Kidney epithelial cell (primary cell): ENCODE data around the gene GTF3C5. TPM values are rescaled to one million over a fixed set of nuclear protein-coding genes. Genes with fewer than 3 reads are reported as not detected.

Experiments used
- DNase-seq: peaks from one replicate; pipeline ENCODE4 v3.0.0-alpha.2; 2010; ENCODE audit warnings: low read depth
- H3K27me3 ChIP-seq: 2 replicates; pipeline ENCODE4 v1.6.0; 2011; ENCODE audit warnings: low read length; ENCODE audit not compliant: control insufficient read depth, insufficient read depth
- H3K36me3 ChIP-seq: 2 replicates; pipeline ENCODE4 v1.5.1; 2011; ENCODE audit warnings: low read length; ENCODE audit not compliant: control insufficient read depth, insufficient read depth
- H3K4me3 ChIP-seq: 2 replicates; pipeline ENCODE4 v1.5.1; 2011; ENCODE audit warnings: low read depth, mild to moderate bottlenecking, control low read depth, low read length
- total RNA-seq: library from RNA; depleted of rRNA; stranded (reverse); fragments of >200 nt; gene quantifications from 2 replicates; pipeline ENCODE4 v1.2.3, GENCODE V29; 2015
- TF ChIP-seq, protein P1 (sequence below): IDR thresholded peaks from 2 replicates; pipeline ENCODE4 v1.5.1; 2011; ENCODE audit warnings: mild to moderate bottlenecking, moderate library complexity, low read length, control low read depth, inconsistent platforms; ENCODE audit not compliant: insufficient read depth, poor library complexity, severe bottlenecking

Gene GTF3C5
- total RNA-seq, 1 donor from 2014 or later = 94.7 TPM

DNA sequence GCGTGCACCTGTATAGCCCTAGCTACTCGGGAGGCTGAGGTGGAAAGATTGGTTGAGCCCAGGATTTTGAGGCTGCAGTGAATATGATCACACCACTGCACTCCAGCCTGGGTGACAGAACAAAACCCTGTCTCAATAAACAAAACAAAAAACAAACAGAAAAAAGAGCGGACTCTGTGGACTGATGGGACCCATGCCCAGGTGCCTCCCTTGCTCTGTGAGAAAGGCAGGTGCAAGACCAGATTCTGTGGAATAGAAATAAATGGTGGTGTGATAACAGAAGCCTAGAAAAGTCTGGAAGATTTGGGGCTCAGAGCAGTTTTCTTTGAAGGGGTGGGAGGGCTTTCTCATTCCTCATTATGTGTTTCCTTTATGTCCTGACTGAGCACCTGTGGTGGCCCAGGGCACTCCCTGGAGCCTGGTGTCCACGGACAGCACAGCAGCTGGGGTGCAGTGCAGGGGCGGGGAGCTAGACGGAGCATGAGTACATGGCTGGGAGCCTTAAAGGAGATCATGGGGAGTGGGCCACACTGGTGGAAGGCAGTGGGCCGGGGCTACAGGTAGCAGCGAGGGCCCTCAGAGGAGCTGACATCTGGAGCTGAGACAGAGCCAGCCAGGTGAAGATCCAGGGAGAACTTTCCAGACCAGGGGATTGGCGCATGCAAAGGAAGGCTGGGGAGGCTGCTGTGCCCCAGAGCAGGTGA is 15.6 kb downstream of the GTF3C5 start:
- H3K4me3 ChIP-seq = no peak overlapping the region
- TF ChIP-seq, protein P1, sequence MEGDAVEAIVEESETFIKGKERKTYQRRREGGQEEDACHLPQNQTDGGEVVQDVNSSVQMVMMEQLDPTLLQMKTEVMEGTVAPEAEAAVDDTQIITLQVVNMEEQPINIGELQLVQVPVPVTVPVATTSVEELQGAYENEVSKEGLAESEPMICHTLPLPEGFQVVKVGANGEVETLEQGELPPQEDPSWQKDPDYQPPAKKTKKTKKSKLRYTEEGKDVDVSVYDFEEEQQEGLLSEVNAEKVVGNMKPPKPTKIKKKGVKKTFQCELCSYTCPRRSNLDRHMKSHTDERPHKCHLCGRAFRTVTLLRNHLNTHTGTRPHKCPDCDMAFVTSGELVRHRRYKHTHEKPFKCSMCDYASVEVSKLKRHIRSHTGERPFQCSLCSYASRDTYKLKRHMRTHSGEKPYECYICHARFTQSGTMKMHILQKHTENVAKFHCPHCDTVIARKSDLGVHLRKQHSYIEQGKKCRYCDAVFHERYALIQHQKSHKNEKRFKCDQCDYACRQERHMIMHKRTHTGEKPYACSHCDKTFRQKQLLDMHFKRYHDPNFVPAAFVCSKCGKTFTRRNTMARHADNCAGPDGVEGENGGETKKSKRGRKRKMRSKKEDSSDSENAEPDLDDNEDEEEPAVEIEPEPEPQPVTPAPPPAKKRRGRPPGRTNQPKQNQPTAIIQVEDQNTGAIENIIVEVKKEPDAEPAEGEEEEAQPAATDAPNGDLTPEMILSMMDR = no peak
- H3K27me3 ChIP-seq = no peaks in the 10 kb centered on the region
- DNase-seq = no peak
- peaks cover 6% of the 10 kb centered on the region for H3K36me3 ChIP-seq

DNA sequence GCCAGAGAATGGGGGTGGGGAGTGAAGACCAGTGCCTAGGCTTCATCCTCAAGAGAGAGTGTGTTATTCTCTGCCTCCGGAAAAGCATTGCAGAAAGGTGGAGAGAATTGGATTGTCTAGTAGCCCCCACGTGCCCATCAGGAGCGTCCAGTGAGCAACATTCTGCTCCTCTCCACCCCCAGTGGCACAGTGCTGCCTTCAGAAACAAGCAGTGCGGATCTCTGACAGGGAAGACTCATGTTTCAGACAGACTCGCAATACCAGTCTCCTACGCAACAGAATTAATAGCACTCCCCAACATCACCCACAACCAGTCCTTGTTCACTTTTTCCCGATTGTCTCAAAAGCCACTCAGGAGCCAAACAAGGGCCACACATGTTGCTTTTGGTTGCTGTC is 16.1 kb downstream of the GTF3C5 start:
- H3K27me3 ChIP-seq = no peaks in the 10 kb centered on the region
- TF ChIP-seq, protein P1 = no peak
- no peak for DNase-seq
- H3K36me3 ChIP-seq = peaks cover 8% of the 10 kb centered on the region
- no peak overlapping the region for H3K4me3 ChIP-seq

DNA sequence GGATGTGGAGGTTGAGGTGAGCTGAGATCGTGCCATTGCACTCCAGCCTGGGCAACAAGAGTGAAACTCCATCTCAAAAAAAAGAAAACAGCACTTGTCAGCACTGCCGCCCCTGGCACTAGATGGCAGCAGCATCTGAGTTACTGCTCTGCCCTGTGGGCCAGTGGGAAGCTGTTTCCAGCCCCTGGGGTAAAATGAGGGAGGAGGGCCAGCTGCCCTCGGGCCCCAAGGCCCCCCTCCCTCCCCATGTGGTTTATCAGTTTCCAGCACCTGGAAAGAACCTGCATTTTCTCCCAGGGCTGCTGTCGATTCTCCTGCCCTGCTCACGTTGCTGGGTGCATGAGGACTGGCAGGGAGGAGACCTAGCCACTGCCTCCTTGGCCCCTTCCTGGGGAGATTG is 17.8 kb downstream of the GTF3C5 start:
- no peak for DNase-seq
- TF ChIP-seq, protein P1 = peak; percentile 46
- no peak overlapping the region for H3K4me3 ChIP-seq
- H3K27me3 ChIP-seq = no peaks in the 10 kb centered on the region
- peaks cover 6% of the 10 kb centered on the region for H3K36me3 ChIP-seq

DNA sequence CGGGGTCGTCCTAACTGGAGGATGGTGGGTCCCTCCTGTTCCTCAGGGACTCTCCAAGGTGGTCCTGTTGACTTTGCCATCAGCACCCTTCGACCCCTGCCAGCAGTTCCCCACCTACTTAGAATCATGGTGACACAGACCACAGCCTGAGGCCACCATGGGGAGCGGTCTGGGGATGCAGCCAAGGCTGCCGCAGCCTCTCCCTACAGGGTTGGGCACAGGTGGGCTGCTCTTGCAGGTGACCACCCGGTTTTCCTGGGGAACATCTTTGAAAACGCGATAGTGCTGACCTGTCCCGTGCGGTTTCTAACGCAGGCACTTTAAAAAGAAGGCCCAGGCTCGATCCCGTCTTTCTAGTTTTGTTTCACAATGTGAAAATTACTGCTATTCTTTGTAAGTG is 18.2 kb downstream of the GTF3C5 start:
- no peak for DNase-seq
- Histone ChIP-seq H3K36me3 (peaks cover 6% of the 10 kb centered on the region), H3K27me3 (no peaks in the 10 kb centered on the region), H3K4me3 (no peak overlapping the region)
- TF ChIP-seq, protein P1 = no peak

DNA sequence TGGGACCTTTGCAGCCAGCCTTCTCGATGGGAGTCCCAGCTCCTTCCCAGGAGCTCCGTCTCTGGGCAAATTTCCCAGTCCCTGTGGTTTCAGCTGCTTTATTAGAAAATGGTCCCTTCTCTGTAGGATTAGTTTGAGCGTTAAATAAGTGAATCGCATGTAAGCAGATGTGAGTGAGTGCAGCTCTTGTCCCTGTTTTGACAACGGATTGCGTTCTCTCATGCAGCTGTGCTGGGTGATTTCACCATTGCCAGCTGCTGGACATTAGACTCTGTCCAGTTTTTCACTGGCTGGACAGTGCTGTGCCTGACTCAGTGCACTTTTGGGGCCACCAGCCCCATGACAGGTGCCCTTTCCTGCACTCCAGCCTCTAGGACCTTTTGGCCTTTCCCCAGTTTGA is 19.3 kb downstream of the GTF3C5 start:
- TF ChIP-seq, protein P1 = no peak
- Histone ChIP-seq H3K36me3 (peaks cover 8% of the 10 kb centered on the region), H3K27me3 (no peaks in the 10 kb centered on the region), H3K4me3 (no peak overlapping the region)
- DNase-seq = no peak

DNA sequence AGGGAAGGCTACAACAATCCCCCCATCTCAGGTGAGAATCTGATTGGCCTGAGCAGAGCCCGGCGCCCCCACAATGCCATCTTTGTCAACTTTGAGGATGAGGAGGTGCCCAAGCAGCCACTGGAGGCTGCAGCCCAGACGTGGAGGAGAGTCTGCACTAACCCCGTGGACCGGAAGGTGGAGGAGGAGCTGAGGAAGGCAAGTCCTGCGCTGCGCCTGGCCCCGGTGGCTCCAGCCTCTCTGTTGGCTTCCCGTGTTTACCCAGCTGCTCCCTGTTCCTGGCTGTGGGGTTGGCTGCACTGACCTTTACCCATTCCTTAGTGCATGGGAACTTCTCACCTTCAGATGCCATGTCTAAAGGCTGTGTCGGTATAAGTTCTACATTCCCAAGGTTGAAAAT is 20.0 kb downstream of the GTF3C5 start:
- TF ChIP-seq, protein P1 = no peak
- H3K27me3 ChIP-seq = no peaks in the 10 kb centered on the region
- peaks cover 9% of the 10 kb centered on the region for H3K36me3 ChIP-seq
- H3K4me3 ChIP-seq = no peak overlapping the region
- no peak for DNase-seq
